GM18511 (cell line): ENCODE data around the gene USP22.
"Not testable (repeated sequence)": the region's sequence is repeated elsewhere in the genome, so short reads cannot be mapped to it uniquely, and the experiment has no call there.

ENCODE experiments used
- ATAC-seq: cut with Tn5 transposase; IDR thresholded peaks from one replicate; pipeline ENCODE4 v1.9.1; 2021; ENCODE audit warnings: mild to moderate bottlenecking, moderate library complexity; ENCODE audit not compliant: unreplicated experiment

USP22 gene

DNA sequence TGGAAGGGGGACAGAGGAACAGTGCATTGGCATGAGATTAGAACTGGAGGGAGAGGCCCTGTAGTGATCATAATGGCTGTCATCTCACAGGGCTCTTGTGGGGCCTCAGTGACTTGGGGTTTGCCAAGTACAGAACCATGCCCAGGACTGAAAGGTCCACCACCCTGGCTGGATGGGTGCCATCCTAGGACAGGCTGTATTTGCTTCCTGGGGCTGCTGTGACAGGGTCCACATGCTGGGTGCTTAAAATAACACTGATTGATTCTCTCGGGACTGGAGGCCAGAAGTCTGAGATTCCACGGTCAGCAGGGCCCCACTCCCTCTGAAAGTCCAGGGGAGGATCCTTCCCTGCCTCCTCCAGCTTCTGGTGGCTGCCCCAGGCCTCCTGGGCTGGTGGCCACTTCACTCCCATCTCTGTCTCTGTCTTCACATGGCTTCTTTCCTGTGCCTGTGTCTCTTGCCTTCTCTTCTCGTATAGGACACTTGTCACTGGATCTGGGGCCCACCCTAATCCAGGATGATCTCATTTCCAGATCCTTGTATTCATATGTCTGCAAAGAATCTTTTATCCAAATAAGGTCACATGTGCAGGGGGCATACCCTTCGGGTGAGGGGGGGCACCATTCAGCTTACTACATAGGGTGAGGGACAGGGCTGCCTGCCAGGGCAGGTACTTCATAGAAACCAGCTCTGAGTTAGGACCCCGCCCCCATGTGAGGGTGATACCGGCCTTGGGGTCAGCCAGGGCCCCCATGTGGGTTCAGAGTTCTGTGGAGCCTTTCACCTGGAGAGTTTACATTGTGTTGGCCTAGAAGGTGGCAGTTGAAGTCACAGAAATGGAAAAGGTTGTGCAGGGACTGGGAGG lies 52.6 kb downstream of the USP22 start:
- ATAC-seq = no peak

DNA sequence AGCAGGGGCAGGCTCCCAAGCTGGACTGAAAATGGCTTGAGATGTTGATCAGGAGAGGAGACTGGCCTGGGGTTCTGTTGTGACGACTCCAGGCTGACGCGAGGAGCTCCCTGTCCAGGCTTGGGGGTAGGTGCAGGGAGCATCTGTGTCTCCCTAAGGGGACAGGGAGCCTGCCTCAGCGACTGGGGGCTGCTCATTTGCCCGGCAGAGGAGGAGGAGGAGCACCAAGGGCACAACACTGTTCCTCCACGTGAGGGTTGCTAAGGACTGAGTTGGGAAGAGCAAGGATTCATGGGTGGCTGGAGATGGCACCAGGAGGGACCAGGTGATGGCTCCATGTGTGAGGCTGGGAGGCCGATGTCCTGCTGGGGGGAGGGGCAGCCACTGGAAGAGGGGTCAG lies 53.3 kb downstream of the USP22 start:
- ATAC-seq = no peak

DNA sequence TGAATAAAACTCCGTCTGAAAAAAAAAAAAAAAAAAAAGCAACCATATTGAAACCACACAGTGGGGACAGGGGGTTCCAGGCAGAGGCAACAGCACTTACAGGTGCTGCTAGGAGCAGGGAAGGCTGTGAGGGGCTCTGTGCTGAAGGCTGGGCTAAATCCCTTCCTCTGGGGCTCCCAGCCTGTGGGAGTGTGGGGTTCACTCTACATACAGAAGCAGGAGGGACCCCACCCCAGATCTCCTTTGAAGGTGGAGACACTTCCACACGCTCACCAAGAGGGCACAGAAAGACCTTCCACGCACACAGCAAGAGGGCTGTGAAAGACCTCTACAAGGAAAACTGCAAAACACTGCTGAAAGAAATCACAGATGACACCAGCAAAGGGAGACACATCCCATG lies 53.9 kb downstream of the USP22 start:
- no peak for ATAC-seq

DNA sequence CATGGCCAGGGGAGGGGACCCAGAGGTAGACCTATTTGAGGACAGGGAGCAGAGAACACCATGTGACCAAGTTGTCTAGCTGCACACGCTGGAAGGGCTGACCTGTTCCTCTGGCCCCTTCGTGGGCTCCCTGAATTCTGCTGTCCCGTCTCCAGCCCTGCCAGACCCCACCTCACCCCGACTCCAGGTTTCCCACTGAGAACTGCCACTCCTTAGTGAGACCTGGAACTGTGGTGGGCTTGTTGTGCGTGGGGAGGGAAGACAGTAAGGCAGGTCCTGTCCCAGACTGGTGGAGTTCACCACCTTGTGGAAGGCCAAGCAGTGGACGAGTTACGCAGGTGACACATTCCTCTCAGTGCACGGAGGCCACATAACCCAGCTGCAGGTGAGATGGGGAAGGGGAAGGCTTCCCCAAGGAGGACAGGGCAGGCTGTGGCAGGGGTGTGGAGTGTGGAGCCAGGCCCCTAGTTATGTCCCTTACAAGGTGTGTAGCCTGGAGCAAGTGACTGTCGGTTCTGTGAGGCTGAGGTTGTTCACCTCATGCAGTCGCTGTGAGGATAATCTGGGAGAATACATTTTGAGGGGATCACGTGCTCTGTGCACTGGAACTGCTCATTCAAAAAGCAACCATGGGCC lies 54.7 kb downstream of the USP22 start:
- ATAC-seq = no peak

DNA sequence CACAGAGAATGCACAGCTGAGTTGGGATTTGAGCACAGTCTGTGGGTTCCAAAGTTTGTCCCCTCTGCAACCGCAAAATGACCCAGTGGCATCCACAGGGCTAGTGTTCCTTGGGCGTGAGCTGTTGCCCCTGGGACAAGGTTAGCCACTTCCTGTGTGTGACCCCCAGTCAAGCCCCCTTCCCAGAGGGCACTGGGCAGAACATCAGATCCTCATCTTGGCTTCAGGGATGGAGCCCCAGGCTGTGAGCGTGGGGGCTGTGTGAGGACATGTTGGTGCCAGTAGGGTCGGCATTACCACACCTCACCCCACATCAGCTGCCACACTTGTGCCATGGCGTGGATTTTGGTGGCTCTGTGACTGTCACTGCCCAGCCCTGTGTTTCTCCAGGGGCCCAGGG lies 55.3 kb downstream of the USP22 start:
- ATAC-seq = no peak

DNA sequence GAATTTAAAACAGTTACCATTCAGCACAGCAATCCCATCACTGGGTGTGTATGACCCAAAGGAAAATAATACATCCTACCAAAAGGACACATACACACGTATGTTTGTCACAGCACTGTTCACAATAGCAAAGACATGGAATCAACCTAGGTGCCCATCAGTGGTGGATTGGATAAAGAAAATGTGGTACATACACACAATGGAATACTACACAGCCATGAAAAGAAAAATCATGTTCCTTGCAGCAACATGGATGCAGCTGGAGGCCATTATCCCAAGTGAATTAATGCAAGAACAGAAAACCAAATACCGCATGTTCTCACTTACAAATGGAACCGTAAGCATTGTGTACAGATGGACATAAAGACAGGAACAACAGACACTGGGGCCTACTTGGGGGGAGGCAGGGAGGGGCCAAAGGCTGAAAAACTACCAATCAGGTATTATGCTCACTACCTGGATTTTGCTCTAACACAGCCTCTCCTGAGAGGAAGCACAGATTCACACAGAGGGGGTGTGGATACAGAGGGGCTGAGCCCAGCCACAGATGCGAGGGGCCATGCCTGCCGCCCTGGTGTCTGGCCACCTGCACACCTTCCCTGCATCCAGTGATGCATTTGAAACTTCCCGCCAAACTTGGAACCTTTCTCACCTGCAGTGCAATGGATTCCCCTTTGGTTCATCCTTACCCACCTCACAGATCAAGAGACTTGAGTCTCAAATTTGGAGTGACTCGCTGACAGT lies 55.9 kb downstream of the USP22 start:
- no peak for ATAC-seq

DNA sequence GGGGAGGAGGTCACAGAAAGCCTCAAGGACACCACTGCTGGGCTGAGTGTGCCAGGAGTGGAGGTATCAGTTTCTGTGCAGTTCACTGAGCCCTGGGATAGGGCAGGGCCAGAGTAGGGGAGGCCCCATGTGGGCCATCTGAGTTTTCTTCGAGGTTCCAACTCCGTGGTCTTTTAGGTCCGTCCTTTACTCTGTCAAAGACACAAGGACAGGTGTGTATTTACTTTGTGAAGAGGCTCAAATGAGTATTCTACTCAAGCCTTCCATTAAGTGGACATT lies 59.5 kb downstream of the USP22 start:
- ATAC-seq = no peak

DNA sequence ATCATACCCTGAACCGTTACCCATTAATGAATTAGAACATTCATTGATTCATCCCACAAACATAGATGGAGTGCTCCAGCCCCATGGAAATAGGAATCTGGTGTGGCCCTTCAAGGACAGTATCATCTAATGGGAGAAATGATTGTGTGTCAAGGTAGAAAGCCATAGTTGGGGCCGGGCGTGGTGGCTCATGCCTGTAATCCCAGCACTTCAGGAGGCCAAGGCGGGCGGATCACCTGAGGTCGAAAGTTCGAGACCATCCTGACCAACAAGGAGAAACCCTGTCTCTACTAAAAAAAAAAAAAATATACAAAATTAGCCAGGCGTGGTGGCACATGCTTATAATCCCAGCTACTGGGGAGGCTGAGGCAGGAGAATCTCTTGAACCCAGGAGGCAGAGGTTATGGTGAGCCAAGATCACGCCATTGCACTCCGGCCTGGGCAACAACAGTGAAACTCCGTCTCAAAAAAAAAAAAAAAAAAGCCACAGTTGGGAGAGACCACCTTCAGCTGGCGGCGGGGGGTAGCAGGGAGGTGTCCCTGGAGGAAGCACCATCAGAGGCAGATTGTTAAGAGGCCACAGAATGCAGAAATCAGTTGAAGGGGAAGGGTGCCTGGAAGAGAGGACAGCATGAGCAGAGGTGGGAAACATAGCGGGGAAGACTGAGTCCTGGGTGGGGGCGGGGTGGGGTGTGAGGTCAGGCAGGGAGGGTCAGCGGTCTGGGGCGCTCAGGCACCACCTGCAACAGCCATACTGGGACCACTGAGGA lies 60.0 kb downstream of the USP22 start:
- no peak for ATAC-seq

DNA sequence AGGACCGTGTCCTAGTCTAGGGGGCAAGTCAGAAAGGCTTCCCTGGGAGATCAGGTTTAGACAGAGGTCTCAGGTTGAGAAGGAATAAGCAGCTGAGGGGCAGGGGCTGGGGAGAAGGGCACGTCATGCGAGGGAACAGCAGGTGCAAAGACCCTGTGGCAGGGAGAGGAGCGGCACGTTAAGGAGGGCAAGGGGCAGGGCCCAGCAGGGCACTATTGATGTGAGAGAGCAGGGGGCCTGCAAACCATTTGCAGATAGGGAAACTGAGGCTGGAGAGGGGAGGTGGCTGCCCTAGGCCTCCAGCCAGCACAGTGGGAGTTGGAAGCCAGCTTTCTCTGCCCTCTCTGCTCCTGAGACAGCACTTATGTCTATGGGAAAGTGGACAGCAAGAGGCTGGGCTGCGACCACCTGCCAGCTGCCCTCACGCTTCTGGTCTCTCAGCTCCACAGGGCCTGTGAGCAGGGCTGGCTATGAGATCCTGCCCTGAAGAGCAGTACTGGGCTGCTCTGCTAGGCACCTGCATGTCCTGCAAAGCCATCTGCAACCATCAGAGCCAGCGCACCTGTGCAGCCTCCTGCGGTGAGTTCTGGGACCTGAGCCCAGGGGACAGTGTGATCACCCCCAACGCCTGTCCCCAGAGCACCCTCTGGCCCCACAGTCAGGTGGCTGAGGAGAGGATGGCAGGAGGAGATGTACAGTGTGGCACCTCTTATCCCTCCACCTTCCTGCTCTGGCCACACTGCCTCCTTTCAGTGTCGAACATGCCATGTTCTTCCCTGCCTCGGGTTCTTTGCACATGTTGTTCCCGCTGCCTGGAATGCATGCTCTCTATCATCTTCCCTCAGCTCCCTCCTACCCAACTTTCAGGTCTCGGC lies 61.5 kb downstream of the USP22 start:
- no peak for ATAC-seq

DNA sequence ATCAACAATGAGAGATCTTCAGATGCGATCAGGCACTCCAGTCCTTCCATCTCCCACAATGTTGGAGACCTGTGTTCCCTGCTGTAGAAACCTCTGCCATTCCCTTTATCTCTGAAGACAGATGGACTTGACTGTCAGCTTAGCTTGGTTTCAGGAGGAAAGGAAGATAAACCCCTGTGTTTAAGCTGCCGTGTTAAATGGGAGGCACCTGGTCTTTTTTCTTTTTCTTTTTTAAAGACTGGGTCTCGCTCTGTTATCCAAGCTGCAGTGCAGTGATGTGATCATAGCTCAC lies 63.1 kb downstream of the USP22 start:
- ATAC-seq = no peak

DNA sequence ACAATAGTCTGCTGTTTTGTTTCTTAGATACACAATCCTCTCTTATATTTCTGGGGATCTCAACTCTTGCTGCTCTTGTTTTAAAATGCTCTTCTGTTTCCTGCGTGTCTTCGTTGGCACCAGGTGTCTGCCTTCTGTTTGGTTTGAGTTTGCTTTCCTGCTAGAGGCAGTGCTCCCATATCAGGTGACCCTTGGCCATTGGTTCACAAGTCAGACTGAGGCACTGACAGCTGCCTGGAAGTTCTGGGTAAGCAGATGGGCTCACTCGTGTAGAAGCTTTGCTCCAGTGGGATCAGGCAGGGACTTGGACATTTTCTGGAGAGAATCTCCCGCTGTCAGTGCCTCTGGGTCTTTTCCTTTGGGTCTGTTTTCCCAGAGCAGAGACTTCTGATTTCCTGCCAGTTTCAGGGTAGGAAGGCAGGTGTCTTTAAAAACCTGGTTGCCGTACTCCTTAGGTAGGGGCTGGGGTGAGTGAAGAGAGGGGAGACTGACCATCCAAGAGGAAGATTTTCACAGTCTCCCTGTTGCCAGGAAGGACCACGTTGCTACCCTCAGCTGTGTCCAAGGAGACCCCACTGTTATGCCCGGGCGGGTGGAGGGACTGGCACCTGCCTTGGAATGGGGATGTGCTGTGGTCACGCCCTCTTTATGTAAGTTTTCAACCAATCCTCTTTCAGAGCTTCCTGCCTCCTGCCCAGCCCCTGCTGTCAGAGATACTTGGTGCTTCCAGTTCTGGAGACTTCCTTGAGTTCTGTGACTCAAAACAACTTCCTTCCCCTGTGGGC lies 63.6 kb downstream of the USP22 start:
- not testable (repeated sequence) for ATAC-seq

DNA sequence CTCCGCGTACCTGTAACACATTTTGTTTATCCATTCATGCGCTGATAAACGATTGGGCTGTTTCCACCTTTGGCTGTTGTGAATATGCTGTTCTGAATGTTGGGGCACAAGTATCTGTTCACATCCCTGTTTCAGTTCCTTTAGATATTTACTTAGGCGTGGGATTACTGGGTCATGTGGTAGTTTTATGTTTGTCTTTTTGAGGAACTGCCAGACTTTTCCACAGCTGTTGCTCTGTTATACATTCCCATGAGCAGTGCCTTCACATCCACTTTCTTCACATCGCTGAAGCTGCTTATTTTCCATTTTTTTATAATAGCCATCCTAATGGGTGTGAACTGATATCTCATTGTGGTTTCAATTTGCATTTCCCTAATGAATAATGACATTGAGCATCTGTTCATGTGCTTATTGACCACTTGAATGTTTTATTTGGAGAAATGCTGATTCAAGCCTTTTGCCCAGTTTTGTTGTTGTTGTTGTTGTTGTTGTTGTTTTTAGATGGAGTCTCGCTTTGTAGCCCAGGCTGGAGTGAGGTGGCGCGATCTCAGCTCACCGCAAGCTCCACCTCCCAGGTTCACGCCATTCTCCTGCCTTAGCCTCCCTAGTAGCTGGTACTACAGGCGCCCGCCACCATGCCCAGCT lies 65.1 kb downstream of the USP22 start:
- ATAC-seq = not testable (repeated sequence)

DNA sequence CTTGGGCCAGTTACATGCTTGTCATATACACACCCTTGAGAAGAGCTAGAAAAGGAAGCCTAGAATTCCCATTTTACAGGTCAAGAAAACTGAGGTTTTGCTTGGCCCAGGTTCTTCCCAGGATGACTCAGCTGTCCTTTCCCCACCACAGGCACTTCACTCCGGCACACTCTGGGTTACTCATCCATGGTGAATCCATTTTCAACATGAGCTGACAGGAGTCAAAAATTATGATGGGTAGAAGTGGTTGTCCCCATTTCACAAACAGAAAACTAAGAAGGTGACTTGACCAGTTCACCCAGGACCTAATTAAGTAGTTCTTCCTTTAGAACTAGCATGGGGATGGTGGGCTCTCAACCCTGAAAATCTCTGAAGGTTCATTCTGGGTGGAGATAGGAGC lies 67.2 kb downstream of the USP22 start:
- no peak for ATAC-seq

DNA sequence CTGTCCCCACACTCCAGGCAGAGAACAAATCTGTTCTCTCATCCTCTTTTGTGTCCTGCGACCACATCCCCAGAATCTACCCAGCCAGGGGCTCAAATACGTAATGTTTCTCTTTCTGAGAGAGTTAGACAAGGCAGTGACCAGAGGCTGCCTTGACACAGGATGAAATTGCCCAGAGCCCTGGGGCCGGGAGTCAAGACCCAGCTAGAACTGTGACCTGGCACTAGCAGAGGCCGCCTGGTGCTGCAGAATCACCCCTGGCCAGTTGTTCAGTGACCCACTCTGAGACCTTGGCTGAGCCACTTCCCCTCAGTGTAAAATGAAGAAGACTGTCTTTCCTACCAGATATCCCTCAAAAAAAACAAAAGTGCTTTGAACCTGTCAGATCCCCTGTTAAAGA lies 72.5 kb downstream of the USP22 start:
- no peak for ATAC-seq

DNA sequence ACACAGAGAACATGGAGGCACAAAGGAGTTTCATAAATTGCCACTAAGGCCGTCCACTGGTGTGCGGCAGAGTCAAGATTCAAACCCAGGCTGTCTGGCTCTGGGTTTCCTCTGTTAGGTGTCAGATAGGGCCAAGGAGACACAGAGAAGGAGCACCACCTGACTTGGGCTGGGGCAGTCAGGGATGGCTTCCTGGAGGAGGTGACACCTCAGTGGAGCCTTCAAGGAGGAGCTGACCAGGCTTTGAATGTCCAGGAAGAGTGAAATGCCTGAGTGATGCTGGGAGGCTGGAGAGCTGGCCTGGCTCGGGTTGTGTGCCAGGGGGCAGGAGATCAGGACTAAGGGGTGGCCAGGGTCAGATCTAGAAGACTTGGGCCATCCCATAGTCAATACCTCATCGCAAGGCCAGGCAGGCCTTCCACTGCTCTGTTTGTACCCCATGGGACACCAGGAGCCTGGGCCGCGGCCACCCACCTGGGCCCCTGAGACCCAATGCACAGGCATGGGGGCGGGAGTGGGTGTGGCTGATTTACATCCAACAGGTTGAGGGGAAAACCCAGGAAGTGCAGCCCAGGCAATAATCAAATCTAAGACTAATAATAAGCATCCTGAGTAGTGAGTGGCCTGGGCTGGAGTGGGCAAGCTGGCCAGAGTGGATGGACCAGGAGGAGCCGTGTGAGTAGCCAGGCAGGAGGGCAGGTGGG lies 73.7 kb downstream of the USP22 start:
- no peak for ATAC-seq

DNA sequence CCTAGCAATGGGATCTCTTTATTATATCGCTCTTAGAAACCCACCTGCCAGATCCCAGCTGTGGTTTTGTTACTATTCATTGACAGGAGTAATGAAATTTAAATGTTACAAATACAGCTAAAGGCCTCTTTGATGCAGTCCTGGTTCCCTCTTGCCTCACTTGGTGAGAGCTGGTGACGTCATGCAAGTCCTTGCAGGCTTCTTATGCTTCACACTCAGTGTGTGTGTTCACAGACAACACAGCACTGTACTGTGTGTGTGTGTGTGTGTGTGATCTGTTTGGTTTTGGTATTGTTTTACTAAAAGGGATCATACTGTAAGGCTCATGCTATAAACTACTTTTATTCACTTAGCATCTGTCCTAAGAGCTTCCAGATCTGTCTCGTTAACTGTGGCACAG lies 75.0 kb downstream of the USP22 start:
- ATAC-seq = no peak

DNA sequence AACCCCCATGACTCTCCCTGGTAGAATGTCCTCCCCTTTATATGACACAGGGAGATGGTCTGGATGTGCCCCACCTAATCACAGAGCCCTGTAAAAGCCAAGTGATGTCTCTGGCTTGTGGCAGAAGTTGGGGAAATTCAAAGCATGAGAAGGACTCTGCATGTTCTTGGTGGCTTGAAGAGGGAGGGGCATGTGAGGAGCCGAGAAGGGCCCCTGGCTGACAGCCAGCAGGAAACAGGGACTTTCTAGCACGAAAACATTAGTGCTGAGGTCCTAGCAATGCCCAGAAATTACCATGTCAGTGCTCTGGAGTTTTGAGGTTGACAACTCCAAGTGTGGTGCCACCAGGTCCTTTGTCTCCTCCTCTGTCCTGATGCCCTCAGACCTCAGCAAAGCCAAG lies 75.9 kb downstream of the USP22 start:
- peak; percentile 65 for ATAC-seq

DNA sequence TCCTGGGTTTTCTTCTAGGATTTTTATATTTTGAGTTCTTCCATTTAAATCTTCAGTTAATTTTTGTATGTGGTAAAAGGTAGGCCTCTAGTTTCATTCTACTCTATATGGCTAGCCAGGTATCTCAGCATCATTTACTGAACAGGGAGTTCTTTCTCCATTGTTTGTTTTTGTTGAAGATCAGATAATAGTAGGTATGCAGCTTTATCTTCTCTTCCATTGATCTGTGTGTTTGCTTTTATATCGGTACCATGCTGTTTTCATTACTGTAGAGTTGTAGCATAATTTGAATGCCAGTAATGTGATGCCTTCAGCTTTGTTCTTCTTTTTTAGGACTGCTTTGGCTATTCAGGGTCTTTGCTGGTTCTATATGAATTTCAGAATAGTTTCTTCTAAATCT lies 77.3 kb downstream of the USP22 start:
- ATAC-seq = no peak

DNA sequence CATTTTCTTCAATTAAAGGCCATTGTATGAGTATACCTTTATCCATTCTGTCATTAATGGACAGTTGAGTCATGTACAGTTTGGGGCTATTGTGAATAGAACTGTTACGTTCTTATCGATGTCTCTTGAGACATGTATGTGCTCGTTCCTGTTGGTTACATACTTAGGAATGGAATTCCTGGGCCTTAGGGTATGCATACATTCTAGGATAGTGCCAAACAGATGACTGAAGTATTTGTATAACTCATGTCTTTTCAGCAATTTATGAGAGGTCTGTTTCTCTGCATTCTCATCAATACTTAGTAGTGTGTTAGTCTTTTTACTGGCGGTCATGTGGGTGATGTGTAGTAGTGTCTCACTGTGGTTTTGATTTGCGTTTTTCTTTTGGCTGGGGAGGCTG lies 81.2 kb downstream of the USP22 start:
- no peak for ATAC-seq
